COLO829 (cell line): ENCODE results near the gene NFKB2.

Experiments used
- DNase-seq: peaks from one replicate; pipeline ENCODE4 v3.0.0; 2012; ENCODE audit warnings: low spot score

The NFKB2 gene

GRCh38 chr10:102394801-102395399 lies 605 bp upstream of the NFKB2 start:
- peak; percentile 6 for DNase-seq

GRCh38 chr10:102396317-102396650 lies 779 bp downstream of the NFKB2 start:
- DNase-seq, result no peak

- no peak for DNase-seq
Observed at GRCh38 chr10:102396730-102397151, 1.2 kb downstream of the NFKB2 start.

GRCh38 chr10:102397222-102398171 lies 2.0 kb downstream of the NFKB2 start:
- DNase-seq, result no peak

GRCh38 chr10:102398172-102399020 lies 2.9 kb downstream of the NFKB2 start:
- no peak for DNase-seq

GRCh38 chr10:102399217-102400021 lies 3.9 kb downstream of the NFKB2 start:
- DNase-seq, result peak; percentile 75

- DNase-seq, result no peak
Observed at GRCh38 chr10:102400076-102400475, 4.6 kb downstream of the NFKB2 start.

- DNase-seq, result no peak
Observed at GRCh38 chr10:102400598-102401341, 5.3 kb downstream of the NFKB2 start.

GRCh38 chr10:102401342-102401654 lies 5.8 kb downstream of the NFKB2 start:
- no peak for DNase-seq

- DNase-seq, result no peak
Observed at GRCh38 chr10:102401735-102402511, 6.4 kb downstream of the NFKB2 start.

- DNase-seq, result no peak
Observed at GRCh38 chr10:102402512-102402896, 7.0 kb downstream of the NFKB2 start.

GRCh38 chr10:102403115-102403514 lies 7.6 kb downstream of the NFKB2 start:
- DNase-seq, result no peak

- DNase-seq, result no peak
Observed at GRCh38 chr10:102404361-102405107, 9.0 kb downstream of the NFKB2 start.

GRCh38 chr10:102405108-102405571 lies 9.6 kb downstream of the NFKB2 start:
- no peak for DNase-seq

- DNase-seq, result no peak
Observed at GRCh38 chr10:102405632-102406031, 10.1 kb downstream of the NFKB2 start.

GRCh38 chr10:102406815-102407214 lies 11.3 kb downstream of the NFKB2 start:
- no peak for DNase-seq

- DNase-seq, result no peak
Observed at GRCh38 chr10:102407425-102408130, 12.1 kb downstream of the NFKB2 start.

- no peak for DNase-seq
Observed at GRCh38 chr10:102408131-102408727, 12.7 kb downstream of the NFKB2 start.
